Fibroblast of lung (primary cell): ENCODE measurements around the gene GSN.

Source experiments
- EZH2 ChIP-seq: IDR thresholded peaks from 2 replicates; pipeline ENCODE4 v1.5.1; 2012; ENCODE audit warnings: low read length, control low read depth, mild to moderate bottlenecking; ENCODE audit errors: missing control alignments
- TF ChIP-seq, protein P1 (sequence below), 2 donors: IDR thresholded peaks in 1 of 2; conservative IDR thresholded peaks in 1 of 2; 1 replicate in 1 of 2; 2 replicates in 1 of 2; pipeline ENCODE4 v1.5.1; 2011 to 2012; ENCODE audit warnings: low read length in 2 of 2, control low read depth in 1 of 2, inconsistent platforms in 1 of 2, low read depth in 1 of 2, mild to moderate bottlenecking in 1 of 2

- TF ChIP-seq, protein P1, sequence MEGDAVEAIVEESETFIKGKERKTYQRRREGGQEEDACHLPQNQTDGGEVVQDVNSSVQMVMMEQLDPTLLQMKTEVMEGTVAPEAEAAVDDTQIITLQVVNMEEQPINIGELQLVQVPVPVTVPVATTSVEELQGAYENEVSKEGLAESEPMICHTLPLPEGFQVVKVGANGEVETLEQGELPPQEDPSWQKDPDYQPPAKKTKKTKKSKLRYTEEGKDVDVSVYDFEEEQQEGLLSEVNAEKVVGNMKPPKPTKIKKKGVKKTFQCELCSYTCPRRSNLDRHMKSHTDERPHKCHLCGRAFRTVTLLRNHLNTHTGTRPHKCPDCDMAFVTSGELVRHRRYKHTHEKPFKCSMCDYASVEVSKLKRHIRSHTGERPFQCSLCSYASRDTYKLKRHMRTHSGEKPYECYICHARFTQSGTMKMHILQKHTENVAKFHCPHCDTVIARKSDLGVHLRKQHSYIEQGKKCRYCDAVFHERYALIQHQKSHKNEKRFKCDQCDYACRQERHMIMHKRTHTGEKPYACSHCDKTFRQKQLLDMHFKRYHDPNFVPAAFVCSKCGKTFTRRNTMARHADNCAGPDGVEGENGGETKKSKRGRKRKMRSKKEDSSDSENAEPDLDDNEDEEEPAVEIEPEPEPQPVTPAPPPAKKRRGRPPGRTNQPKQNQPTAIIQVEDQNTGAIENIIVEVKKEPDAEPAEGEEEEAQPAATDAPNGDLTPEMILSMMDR (conservative IDR thresholded peaks at IDR 0.05 in 1 of 2, IDR thresholded peaks at IDR 0.05 in 1 of 2; ENCODE audit: low read depth in 1 of 2, low read length in 2 of 2), result no peak
- TF ChIP-seq EZH2, result no peak
Measured at GRCh38 chr9:121271368-121272341, 3.7 kb downstream of the GSN start.
